Omental fat pad (tissue), 4 donors: Measurements from ENCODE around the gene RPS27L. TPM values are rescaled to one million over a fixed set of nuclear protein-coding genes. Genes with fewer than 3 reads are reported as not detected.

Experiments used
- ATAC-seq: fragments of 150-250 bp; one replicate; pipeline ENCODE4 v1.9.1; 2016; ENCODE audit warnings: mild to moderate bottlenecking, moderate library complexity; ENCODE audit not compliant: low FRiP score
- DNase-seq: peaks from one replicate; pipeline ENCODE4 v3.0.0-alpha.2; 2019; ENCODE audit warnings: low spot score
- total RNA-seq, 4 donors: library from RNA; depleted of rRNA; stranded (reverse); fragments of >200 nt; gene quantifications; one replicate each; pipeline ENCODE4 v1.1.0, GENCODE V29; 2016
- TF ChIP-seq, protein P1 (sequence below), 3 donors: fragments of 450-650 bp; IDR thresholded peaks; one replicate each; pipeline ENCODE4 v1.5.1; 2016 to 2017; ENCODE audit warnings: antibody characterized with exemption in 3 of 3, mild to moderate bottlenecking in 3 of 3, moderate library complexity in 2 of 3

Gene RPS27L
- total RNA-seq, 4 donors from 2014 or later, result 71.3 to 107 (median 83.2) TPM

GRCh38 chr15:63191895-63192618 lies 34.8 kb upstream of the RPS27L start:
- ATAC-seq (no peak), DNase-seq (no peak)
- TF ChIP-seq, protein P1, sequence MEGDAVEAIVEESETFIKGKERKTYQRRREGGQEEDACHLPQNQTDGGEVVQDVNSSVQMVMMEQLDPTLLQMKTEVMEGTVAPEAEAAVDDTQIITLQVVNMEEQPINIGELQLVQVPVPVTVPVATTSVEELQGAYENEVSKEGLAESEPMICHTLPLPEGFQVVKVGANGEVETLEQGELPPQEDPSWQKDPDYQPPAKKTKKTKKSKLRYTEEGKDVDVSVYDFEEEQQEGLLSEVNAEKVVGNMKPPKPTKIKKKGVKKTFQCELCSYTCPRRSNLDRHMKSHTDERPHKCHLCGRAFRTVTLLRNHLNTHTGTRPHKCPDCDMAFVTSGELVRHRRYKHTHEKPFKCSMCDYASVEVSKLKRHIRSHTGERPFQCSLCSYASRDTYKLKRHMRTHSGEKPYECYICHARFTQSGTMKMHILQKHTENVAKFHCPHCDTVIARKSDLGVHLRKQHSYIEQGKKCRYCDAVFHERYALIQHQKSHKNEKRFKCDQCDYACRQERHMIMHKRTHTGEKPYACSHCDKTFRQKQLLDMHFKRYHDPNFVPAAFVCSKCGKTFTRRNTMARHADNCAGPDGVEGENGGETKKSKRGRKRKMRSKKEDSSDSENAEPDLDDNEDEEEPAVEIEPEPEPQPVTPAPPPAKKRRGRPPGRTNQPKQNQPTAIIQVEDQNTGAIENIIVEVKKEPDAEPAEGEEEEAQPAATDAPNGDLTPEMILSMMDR (IDR thresholded peaks at IDR 0.05), result no peak

- DNase-seq (no peak), ATAC-seq (no peak)
- TF ChIP-seq, protein P1 (IDR thresholded peaks at IDR 0.05), result no peak
Observed at GRCh38 chr15:63190769-63191649, 33.7 kb upstream of the RPS27L start.

DNA sequence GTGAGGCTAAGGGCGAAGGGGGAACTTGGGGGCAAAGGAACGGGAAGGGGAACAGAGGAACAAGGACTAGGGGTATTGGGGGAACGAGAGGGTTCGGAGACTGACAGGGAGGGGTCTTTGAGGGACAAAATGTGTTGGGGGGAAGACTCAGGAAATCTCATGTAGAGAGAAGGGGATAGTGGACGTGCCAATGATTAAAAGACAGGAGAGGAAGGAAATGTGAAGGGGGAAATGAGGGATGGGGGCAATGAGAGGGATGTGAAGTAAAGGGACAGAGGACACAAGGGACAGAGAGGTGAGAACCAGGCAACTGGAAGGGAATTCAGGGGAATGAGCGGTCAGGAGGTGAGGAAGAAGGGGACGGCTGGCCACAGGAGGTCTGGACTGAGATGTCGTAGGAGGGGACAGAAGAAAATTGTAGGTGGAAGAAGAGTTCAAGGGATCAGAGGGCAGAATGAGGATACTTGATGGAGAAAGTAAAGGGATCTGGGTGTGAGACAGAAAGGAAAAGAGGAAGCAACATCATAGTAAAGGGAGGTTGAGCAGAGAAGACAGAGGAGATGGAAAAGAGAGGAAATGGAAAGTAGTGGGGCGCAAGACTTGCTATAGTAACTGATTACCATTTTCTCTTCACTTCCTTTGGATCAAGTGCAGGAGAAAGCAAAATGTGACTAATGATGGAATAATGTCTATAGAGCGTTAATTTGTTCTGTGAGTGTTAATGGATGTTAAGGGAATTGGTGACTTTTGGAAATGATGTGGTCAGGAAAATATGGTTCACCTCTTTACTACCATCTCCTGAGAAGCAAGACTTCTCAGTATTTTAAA lies 32.9 kb upstream of the RPS27L start:
- TF ChIP-seq, protein P1 (IDR thresholded peaks at IDR 0.05), result no peak
- ATAC-seq, result no peak
- DNase-seq, result no peak

DNA sequence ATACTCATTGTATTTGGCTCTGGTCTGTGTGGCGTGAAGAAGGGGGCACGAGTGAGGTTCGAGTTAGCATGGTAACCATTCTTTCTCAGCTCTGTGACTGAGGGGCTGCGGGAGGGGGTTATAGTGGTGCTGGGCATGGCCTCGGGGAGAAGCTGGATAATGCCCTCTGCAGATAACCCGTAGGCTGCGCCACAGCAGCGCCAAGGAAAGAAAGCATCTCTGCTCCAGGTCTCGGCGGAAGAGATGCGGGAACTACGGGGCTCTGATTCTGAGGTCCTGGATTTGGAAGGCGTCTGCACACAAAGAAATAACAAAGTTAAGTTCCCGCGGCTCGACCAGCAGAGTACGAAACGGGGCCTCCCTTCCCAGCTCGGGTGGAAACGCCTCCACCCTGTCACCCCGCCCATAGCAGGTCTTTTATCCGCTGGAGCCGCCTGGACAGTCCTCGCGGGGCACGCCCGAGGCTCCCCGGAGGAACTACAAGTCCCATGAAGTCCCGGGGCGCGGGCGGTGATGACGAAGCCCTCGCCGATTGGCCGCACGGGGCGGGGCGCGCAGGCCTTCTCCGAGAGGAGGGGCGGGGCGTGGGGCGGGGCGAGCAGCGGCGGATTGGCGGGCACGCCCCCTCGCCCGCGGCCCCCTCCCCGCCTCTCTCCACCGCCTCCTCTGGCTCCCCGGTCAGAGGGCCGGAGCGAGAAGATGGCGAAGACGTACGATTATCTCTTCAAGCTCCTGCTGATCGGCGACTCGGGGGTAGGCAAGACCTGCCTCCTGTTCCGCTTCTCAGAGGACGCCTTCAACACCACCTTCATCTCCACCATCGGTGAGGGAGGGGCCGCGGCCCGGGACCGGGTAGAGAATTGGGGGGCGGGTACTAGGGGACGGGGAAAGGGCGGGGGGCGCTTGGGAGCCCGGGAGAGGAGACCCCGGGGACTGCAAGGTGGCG lies 31.9 kb upstream of the RPS27L start, which contains the start of gene RAB8B:
RAB8B (plus strand) TSS at position 681 of the 946 bp plus-strand sequence; CDS start at position 700, 19 bp downstream.
- ATAC-seq, result peak; percentile 97
- TF ChIP-seq, protein P1 (IDR thresholded peaks at IDR 0.05), result no peak
- DNase-seq, result peak; percentile 97

- no peak for DNase-seq
- TF ChIP-seq, protein P1 (IDR thresholded peaks at IDR 0.05), result no peak
- no peak for ATAC-seq
Observed at GRCh38 chr15:63188247-63188925, 31.1 kb upstream of the RPS27L start.
